COLO829 (cell line): ENCODE results near the gene TPD52L2.
"Not testable (repeated sequence)": the region's sequence is repeated elsewhere in the genome, so short reads cannot be mapped to it uniquely, and the experiment has no call there.

Experiments
- DNase-seq: peaks from one replicate; pipeline ENCODE4 v3.0.0; 2012; ENCODE audit warnings: low spot score

TPD52L2 gene

DNA sequence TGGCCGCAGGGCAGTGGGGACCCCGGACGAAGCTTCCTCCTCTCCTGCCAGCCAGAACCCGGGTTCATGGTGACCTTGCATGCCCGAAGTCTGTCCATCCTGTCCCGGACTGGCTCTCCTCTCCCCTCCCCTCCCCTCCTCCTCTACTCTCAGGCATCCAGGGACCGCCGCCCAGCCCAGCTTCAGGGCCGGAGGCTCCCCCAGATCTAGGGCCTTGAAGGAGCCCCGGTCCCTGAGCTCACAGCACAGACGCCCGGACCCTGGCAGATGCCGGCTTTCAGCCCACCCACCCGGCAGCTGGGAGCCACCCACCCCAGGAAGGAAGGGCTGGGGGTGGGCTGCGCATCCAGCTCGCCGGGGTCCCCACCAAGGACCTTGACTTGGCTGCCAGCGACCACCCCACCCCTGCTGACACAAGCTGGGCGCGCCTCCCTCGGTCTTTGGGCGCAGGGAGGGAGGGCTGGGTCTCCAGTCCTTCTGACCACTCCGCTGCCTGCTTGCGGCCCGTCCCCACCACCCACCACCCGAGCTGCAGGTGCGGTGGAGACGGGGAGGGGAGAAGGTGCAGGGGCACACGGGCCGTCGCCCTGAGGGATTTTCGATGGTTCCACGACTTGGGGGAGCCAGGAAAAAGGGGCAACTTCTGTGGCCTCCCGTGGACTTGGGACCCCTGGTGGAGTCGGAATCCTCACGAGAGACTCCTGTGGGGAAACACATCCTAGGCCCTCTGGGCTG, 9.5 kb upstream of the TPD52L2 start:
- no peak for DNase-seq

DNA sequence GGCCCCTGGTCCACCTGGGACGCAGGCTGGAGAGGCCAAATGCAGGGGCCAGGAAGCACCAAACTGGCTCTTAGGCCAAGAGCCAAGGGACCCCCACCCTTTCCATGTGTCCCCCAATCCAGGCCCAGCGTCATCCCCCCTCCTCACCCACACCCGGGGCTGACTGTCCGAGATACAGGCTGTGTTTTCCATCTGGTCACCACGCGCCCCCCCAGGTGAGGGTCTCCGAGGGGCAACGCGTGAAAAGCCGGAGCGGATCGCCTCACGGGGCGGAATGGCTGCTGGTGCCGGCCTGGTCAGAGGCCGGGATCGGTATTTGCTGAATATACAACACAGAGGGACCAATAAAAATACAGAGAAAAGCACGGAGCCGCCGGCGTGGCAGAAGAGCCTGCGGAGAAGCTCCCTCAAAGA, 9.0 kb upstream of the TPD52L2 start:
- DNase-seq: no peak

DNA sequence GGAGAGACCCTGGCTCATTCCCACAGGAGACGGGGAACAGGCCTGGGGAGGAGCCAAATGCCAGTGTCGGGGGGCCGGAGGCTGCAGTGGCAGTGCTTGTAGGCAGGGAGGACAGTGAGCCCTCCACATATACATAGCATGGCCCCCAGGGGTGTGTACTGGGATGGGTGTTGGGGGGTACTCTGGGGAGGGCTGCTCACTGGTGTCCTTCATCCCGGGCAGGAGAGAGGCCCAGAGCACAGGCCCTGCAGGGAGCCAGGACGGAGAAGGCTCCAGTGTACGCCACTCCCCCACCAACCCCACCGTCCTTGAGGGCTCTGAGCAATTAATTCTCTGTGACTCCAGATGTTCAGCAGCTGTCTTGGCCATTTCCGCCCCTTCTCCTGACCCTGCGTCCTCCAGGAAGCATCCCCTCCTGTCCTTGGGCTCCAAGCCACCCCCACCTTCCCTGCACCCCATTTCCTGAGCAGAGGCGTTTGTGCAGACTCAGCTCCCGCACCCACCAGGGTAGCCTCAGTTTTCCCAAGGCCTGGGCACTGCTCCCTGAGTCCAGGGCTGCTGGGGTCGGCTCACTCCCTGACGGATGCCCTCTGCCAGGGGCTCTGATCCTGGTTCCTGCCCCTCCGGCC, 7.2 kb upstream of the TPD52L2 start:
- DNase-seq: no peak

DNA sequence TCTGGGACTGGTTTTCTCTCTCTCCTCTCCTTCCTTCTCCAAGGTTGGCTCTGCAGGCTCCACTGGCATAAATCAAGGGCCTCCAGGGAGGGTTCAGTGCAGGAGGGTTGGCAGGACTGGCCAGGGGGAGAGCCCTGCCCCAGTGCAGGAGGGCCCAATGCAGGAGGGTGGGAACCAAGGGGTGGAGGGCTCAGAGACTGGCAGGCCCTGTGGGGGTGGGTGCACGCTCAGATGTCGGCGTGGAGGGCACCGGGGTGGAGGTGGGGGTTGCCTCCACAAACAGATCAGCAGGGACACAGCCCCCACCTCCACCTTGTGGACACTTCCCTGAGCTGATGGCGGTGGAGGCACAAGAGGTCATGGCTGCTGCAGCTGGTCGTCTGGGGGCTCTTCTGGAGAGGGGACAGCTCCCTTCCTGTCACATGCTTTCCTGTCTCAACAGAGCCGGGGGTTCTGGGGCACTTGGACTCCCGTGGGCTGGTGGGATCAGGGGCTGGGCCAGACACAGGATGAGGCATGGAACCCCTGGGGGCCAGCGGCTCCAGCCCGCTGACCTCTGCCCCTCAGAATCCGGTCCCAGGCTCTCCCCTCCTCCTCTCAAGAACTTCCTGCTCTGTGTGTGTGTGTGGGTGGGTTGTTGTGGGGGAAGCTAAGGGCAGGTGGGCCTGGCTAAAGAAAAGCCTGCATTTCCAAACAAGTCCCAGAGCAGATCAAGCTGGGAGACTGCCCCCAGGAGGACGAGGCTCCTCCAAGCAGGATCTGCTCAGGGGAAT, 6.5 kb upstream of the TPD52L2 start:
- no peak for DNase-seq

DNA sequence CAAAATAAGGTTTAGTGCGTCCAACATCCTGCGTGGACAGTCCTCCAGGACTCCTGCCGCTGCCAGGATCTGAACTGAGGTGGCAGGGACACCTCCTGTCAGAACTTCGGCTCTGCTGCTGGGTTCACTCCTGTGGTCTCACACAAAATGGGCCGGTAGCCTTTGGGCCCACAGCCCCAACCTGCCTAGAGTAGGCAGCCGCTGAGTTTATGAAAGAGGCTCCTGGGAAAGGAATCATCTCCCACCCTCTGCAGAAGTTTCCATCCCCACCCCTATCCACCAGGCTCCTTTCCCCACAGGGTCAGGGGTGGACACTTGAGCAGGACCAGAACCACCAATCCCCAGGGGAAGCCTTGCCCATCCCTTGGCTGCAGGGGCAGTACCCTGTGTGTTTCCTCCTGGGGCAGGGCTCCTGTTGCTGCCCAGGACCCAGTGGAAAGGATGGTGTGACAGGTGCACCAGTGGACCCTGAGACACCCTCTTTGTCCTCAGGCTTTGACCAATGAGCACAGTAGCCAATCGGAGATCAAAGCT, 5.8 kb upstream of the TPD52L2 start:
- no peak for DNase-seq

DNA sequence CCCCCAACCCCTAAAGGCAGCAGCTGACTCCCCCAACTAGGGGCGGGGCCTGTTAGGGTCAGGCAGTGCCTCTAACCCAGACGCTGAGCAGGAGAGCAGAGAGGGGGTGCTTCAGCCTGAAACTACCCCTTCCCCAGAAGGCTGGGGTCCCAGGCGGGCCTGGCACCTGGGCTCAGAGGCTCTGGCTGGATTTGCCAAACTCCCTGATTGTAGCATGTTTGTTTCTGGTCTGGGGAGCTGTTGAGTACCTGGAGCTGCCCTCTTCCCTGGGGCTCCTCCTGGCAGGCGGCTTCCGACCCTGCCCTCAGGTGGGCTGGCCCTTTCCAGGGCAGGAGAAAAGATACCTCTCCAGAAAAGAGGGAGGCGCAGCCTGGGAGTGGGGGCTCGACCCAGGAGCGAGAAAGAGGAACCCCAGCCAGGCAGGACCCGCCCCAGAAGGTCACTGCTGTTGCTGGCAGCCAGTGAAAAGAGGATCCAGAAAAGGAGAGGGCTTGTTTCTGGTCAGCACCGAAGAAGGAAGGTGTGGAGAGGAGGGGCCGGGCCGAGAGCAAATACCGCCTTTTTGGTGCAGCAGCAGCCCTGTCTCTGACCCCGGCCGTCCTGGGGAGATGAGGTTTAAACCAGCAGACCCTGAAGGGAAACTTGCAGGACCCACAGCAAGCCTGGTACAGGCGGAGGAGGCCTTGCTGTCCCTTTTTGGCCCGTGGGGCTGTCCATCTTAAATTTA, 4.6 kb upstream of the TPD52L2 start:
- DNase-seq: no peak

DNA sequence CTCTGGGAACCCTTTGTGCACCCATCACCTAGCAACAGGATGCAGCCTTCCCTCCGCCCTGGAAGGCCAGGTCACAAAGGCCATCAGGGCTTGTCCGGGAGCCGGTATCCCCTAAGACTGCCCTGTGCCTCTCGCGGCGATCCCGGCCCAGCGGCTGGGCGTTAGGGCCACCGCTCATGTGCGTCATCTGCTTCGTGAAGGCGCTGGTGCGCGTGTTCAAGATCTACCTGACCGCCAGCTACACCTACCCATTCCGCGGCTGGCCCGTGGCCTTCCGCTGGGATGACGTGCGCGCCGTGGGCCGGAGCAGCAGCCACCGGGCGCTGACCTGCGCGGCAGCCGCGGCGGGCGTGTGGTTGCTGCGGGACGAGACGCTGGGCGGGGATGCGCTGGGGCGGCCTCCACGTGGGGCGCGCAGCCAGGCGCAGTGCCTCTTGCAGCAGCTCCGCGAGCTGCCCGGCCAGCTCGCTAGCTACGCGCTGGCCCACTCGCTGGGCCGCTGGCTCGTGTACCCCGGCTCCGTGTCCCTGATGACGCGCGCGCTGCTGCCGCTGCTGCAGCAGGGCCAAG, 3.6 kb upstream of the TPD52L2 start, which contains the start of gene ABHD16B:
Gene ABHD16B, plus strand, starts transcription at position 134 of the 570 bp plus-strand sequence. Its CDS starts 43 bp downstream, at position 177.
- DNase-seq: no peak

DNA sequence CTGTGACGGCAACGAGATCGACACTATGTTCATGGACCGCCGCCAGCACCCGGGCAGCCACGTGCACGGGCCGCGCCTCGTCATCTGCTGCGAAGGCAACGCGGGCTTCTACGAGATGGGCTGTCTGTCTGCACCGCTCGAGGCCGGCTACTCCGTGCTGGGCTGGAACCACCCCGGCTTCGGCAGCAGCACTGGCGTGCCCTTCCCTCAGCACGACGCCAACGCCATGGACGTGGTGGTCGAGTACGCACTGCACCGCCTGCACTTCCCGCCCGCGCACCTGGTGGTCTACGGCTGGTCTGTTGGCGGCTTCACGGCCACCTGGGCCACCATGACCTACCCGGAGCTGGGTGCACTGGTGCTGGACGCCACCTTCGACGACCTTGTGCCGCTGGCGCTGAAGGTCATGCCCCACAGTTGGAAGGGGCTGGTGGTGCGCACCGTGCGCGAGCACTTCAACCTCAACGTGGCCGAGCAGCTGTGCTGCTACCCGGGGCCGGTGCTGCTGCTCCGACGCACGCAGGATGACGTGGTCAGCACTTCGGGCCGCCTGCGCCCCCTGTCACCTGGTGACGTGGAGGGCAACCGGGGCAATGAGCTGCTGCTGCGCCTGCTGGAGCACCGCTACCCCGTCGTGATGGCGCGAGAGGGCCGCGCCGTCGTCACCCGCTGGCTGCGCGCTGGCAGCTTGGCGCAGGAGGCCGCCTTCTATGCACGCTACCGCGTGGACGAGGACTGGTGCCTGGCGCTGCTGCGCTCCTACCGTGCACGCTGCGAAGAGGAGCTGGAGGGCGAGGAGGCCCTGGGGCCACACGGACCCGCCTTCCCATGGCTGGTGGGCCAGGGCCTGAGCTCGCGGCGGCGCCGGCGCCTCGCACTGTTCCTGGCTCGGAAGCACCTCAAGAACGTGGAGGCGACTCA, 2.8 kb upstream of the TPD52L2 start:
- DNase-seq: no peak

DNA sequence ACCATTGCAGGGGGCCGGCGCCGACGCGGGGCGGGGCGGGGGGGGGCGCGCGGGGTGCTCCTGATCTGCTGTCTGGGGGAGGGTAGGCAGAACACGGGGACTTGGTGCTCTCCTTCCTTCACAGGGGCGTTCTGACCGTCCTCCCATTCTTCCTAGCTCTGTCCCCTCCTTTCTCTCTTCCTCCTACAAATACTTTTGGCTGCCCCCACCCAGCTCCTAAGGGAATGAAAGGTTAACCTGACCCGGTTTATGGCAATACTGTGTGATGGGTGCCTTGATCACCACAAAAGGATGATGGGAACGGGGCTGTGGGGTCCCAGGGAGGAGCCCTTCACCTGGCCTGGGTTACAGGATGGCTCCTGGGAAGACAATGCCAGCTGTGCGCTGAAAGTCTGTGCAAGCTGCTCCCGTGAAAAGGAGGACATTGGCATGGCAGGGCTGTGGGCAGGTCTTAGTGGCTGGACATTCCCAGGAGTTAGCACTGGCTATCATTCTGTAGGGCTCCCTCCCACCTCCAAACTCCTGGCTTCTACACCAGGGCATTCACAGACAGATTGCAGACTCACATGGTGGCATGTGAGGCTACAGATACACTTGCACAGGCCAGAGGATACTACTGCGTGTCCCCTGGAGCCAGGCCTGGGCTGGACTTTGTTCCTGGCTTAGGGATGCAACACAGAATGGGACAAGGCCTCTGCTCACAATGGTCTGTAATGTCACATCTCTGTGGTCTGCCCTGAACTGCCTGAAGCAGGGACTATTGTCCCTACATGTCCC, 1.9 kb upstream of the TPD52L2 start:
- no peak for DNase-seq

DNA sequence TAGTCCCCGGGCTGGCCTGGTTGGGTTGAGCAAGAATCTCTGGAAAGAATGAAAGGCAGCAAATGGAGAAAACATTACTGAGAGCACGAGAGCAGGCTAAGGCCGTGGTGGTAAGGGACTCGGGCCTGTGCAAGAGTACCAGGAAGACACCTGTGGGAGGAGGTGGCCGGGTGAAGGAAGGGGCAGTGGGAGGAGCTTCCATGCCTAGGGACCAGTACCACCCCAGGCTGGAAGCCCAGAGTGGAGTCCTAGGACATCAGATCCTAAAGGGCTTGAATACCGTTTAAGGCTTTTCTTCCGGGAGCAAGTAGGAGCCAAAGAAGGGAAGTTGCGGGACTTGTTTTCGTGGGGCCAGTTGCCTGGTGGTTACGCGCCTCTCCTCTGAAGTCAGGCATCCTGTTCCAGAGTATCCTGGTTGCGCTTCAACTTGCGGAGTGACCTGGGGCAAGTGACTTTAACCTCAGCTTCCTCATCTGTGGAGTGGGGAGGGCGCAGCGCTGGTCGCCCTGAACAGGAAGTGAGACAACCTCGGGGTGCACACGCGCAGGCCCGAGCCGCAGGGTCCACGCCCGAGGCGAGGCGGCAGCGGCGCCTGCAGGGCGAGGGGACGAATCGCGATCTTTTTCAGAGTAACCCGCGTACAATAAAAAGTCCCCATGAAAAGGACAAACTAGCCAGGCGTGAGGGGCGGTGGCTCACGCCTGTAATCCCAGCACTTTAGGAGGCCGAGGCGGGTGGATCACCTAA, 1.1 kb upstream of the TPD52L2 start:
- DNase-seq: no peak

DNA sequence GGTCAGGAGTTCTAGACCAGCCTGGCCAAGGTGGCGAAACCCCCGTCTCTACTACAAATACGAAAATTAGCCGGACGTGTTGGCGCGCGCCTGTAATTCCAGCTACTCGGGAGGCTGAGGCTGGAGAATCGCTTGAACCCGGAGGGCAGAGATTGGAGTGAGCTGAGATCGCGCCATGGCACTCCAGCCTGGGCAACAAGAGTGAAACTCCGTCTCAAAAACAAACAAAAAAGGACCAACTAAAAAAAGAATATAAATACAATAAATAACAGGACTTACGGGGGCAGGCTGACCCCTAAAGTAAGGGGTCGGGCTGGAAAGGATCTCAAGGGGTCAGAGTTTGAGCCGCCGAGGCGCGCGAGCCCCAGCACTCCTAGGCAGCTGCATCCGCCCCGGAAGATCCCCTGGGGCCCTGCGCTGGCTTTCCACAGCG, 509 bp upstream of the TPD52L2 start:
- no peak for DNase-seq

DNA sequence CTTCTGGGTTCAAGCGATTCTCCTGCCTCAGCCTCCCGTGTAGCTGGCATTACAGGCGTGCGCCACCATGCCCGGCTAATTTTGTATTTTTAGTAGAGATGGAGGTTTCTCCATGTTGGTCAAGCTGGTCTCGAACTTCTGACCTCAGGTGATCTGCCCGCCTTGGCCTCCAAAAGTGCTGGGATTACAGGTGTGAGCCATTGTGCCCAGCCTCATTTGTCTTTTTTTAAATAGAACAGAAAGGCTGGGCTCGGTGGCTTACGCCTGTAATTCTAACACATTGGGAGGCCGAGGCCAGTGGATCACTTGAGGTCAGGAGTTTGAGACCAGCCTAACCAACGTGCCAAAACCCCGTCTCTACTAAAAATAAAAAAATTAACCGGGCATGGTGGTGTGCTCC, 2.0 kb downstream of the TPD52L2 start:
- DNase-seq: not testable (repeated sequence)

DNA sequence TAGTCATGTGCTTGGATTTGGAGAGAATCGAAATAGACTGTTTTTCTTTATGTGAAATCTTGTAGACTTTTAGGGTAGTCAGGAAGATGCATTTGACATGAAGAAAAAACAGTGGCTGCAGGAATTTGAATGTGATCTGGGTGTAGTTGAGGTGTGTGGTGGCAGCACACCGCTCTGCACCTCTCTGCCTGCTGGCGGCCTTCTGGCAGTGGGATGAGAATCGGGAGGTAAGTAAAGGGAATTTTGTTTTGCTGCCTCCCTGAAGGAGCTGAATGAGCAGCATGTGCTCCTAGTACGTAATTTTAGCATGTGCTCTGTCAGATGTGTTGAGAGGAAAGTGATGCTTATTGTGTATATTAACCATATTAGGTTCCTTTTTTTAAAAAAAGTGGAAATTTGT, 3.2 kb downstream of the TPD52L2 start:
- no peak for DNase-seq

DNA sequence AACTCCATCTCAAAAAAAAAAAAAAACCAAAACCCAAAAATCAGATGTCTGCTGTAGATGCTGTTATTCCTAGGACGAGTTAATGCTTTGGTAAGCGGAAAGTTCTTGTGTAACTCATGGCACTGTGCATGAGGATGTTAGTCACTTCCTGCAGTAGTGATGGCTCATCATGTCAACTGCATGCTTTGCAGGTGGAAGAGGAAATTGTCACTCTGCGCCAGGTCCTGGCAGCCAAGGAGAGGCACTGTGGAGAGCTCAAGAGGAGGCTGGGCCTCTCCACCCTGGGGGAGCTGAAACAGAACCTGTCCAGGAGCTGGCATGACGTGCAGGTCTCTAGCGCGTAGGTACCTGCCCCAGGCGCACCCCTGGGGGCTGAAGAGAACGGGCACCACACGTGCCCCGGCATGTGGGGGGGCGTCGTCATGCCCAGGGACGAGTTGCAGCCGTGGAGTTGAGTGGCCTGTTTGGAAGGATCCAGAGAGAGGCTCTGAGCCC, 8.5 kb downstream of the TPD52L2 start:
- no peak for DNase-seq

DNA sequence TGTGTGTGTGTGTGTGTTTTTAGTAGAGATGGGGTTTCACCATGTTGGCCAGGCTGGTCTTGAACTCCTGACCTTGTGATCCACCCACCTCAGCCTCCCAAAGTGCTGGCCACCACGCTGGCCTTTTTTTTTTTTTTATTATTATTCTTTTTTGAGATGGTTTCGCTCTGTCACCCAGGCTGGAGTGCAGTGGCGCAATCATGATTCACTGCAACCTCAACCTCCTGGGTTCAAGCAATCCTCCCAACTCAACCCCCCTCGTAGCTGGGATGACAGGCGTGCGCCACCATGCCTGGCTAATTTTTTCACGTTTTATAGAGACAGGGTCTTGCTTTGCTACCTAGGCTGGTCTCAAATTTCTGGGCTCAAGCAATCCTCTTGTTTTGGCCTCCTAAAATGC, 9.2 kb downstream of the TPD52L2 start:
- DNase-seq: not testable (repeated sequence)

DNA sequence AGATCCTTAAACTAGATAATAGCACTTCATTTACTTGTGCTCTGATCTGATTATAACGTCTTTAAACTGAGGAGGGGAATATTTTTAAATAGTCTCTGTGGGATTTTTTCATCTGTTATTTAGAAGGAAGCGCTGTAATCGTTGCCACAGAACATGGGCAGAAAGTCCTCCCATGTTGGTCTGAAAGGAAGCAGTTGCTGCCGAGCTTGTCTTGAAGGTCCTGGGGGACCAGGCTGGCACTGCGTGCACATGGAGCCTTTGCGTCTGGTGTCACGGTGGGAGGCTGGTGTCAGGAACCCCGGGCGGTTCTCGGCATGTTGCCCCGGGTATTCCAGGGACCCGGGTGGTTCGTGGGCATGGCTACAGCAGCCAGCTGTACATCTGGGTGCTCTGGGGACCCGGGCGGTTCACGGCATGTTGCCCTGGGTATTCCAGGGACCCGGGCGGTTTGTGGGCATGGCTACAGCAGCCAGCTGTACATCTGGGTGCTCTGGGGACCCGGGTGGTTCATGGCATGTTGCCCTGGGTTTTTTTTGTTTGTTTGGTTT, 11.5 kb downstream of the TPD52L2 start:
- DNase-seq: no peak

DNA sequence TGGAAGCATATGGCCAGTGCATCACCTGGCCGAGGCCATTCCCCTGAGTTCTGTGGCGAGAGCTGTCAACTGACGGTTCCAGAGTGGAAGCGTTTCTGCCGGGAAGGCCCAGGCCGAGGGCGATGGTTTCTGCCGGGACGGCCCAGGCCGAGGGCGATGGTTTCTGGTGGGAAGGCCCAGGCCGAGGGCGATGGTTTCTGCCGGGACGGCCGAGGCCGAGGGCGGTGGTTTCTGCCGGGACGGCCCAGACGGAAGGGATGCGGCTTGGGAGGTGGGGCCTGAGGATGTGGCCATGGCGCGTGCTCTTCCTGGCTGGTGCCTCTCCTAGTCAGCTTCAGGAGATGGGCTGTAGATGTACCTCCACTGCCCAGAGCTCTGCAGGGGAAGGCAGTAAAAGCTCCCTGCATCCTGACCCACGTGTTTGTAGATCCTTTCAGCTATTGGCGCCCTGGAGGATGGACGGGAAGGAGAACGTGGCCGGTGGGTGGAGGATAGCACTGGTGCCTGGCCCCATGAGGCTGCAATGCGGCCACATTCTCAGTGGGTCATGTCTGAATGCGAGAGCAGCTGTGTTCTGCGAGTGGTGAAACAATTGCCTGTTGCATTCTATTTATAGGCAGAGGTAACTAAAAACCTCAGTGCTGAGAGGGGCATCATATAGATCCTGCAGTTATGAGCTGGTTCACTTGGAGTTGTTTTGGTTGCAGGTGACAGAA, 12.8 kb downstream of the TPD52L2 start:
- DNase-seq: no peak
